Trophoblast cell (in vitro differentiated cells and primary cell): ENCODE data around the gene CDK2.

Experiments used
- DNase-seq, 2 donors: peaks; one replicate each; pipeline ENCODE4 v3.0.0-alpha.2; 2016
- H2AFZ ChIP-seq: 2 replicates; pipeline ENCODE4 v1.6.1; 2013; ENCODE audit warnings: low read length, moderate library complexity, mild to moderate bottlenecking; ENCODE audit not compliant: insufficient read depth, poor library complexity
- H2AK5ac ChIP-seq: 2 replicates; pipeline ENCODE4 v1.6.1; 2013; ENCODE audit warnings: mild to moderate bottlenecking, low read length
- H2BK120ac ChIP-seq: 2 replicates; pipeline ENCODE4 v1.6.1; 2013; ENCODE audit warnings: low read length, mild to moderate bottlenecking, moderate library complexity; ENCODE audit not compliant: insufficient read depth, poor library complexity
- H2BK12ac ChIP-seq: 2 replicates; pipeline ENCODE4 v1.6.1; 2013; ENCODE audit warnings: mild to moderate bottlenecking, low read length, moderate library complexity
- H2BK5ac ChIP-seq: 2 replicates; pipeline ENCODE4 v1.6.1; 2013; ENCODE audit warnings: low read length, low read depth, moderate library complexity, mild to moderate bottlenecking; ENCODE audit not compliant: poor library complexity
- H3K14ac ChIP-seq: 2 replicates; pipeline ENCODE4 v1.6.1; 2013; ENCODE audit warnings: mild to moderate bottlenecking, low read length
- H3K18ac ChIP-seq: 2 replicates; pipeline ENCODE4 v1.6.1; 2013; ENCODE audit warnings: mild to moderate bottlenecking, low read length
- H3K23ac ChIP-seq: 2 replicates; pipeline ENCODE4 v1.6.1; 2013; ENCODE audit warnings: low read length
- H3K27ac ChIP-seq: 2 replicates; pipeline ENCODE4 v1.5.1; 2013; ENCODE audit warnings: low read depth, mild to moderate bottlenecking, inconsistent platforms, low read length, moderate library complexity
- H3K27me3 ChIP-seq: 2 replicates; pipeline ENCODE4 v1.6.1; 2013; ENCODE audit warnings: inconsistent platforms, mild to moderate bottlenecking, low read length, moderate library complexity; ENCODE audit not compliant: insufficient read depth
- H3K36me3 ChIP-seq, 2 experiments: 1 replicate in 1 of 2; 2 replicates in 1 of 2; pipeline ENCODE4 v1.6.1; 2013; ENCODE audit warnings: low read length in 2 of 2, mild to moderate bottlenecking in 2 of 2, moderate library complexity in 1 of 2; ENCODE audit not compliant: insufficient read depth in 2 of 2, control insufficient read depth in 1 of 2
- H3K4ac ChIP-seq: 2 replicates; pipeline ENCODE4 v1.6.1; 2013; ENCODE audit warnings: low read depth, mild to moderate bottlenecking, low read length, moderate library complexity
- H3K4me1 ChIP-seq, 2 experiments: 1 replicate in 1 of 2; 2 replicates in 1 of 2; pipeline ENCODE4 v1.6.1; 2013; ENCODE audit warnings: low read length in 2 of 2, mild to moderate bottlenecking in 2 of 2, moderate library complexity in 1 of 2; ENCODE audit not compliant: insufficient read depth in 2 of 2, control insufficient read depth in 1 of 2
- H3K4me2 ChIP-seq: 2 replicates; pipeline ENCODE4 v1.6.1; 2013; ENCODE audit warnings: inconsistent platforms, mild to moderate bottlenecking, low read length, moderate library complexity
- H3K4me3 ChIP-seq: 2 replicates; pipeline ENCODE4 v1.5.1; 2013; ENCODE audit warnings: mild to moderate bottlenecking, low read depth, low read length, inconsistent platforms
- H3K79me1 ChIP-seq: one replicate; pipeline ENCODE4 v1.6.1; 2013; ENCODE audit warnings: low read length
- H3K79me2 ChIP-seq: 2 replicates; pipeline ENCODE4 v1.6.1; 2013; ENCODE audit warnings: low read length, mild to moderate bottlenecking; ENCODE audit not compliant: control insufficient read depth, insufficient read depth, poor library complexity
- H3K9ac ChIP-seq: 2 replicates; pipeline ENCODE4 v1.6.1; 2013; ENCODE audit warnings: mild to moderate bottlenecking, low read length
- H3K9me3 ChIP-seq: 2 replicates; pipeline ENCODE4 v1.6.1; 2013; ENCODE audit warnings: low read depth, mild to moderate bottlenecking, control low read depth, inconsistent platforms, low read length; ENCODE audit not compliant: insufficient read depth
- H4K12ac ChIP-seq: 2 replicates; pipeline ENCODE4 v1.6.1; 2013; ENCODE audit warnings: low read depth, mild to moderate bottlenecking, low read length, moderate library complexity
- H4K8ac ChIP-seq: 2 replicates; pipeline ENCODE4 v1.6.1; 2013; ENCODE audit warnings: low read depth, mild to moderate bottlenecking, low read length, moderate library complexity
- H4K91ac ChIP-seq: one replicate; pipeline ENCODE4 v1.6.1; 2013; ENCODE audit warnings: low read depth, mild to moderate bottlenecking, low read length, moderate library complexity
- WGBS: extraction: QIAGEN DNeasy Blood & Tissue Kit; methylation state at CpG from one replicate; pipeline ENCODE4 v1.1.7; 2013; ENCODE audit warnings: missing lambda C conversion rate; ENCODE audit not compliant: insufficient read length, insufficient coverage; ENCODE audit errors: extremely low coverage; 5-methylcytosine and 5-hydroxymethylcytosine counted together

Gene CDK2

GRCh38 chr12:55982319-55982936 is 15.8 kb downstream of the CDK2 start:
- H3K9me3 ChIP-seq, result no peaks in the 10 kb centered on the region
- no peak overlapping the region for H2BK120ac ChIP-seq
- H3K27ac ChIP-seq, result no peak overlapping the region
- H3K18ac ChIP-seq, result no peak overlapping the region
- H2AFZ ChIP-seq, result no peak overlapping the region
- H3K4me1 ChIP-seq, result no peaks in the 10 kb centered on the region
- H3K4ac ChIP-seq, result peak overlapping the region; percentile 96
- peaks cover 29 to 46% of the 10 kb centered on the region in 2 experiments for H3K36me3 ChIP-seq
- no peak overlapping the region for H2BK12ac ChIP-seq
- H3K23ac ChIP-seq, result no peak overlapping the region
- no peak for DNase-seq
- H3K79me1 ChIP-seq, result no peaks in the 10 kb centered on the region
- no peak overlapping the region for H3K4me2 ChIP-seq
- no peak overlapping the region for H2AK5ac ChIP-seq
- no peaks in the 10 kb centered on the region for H3K27me3 ChIP-seq
- no peaks in the 10 kb centered on the region for H3K79me2 ChIP-seq
- no peak overlapping the region for H2BK5ac ChIP-seq
- no peak overlapping the region for H4K12ac ChIP-seq
- no peak overlapping the region for H4K91ac ChIP-seq
- H3K9ac ChIP-seq, result no peak overlapping the region
- no peak overlapping the region for H4K8ac ChIP-seq
- no peak overlapping the region for H3K4me3 ChIP-seq
- WGBS, result no CpG with 5 or more reads among the region's 3 CpGs
- peak overlapping the region; percentile 64 for H3K14ac ChIP-seq

DNA sequence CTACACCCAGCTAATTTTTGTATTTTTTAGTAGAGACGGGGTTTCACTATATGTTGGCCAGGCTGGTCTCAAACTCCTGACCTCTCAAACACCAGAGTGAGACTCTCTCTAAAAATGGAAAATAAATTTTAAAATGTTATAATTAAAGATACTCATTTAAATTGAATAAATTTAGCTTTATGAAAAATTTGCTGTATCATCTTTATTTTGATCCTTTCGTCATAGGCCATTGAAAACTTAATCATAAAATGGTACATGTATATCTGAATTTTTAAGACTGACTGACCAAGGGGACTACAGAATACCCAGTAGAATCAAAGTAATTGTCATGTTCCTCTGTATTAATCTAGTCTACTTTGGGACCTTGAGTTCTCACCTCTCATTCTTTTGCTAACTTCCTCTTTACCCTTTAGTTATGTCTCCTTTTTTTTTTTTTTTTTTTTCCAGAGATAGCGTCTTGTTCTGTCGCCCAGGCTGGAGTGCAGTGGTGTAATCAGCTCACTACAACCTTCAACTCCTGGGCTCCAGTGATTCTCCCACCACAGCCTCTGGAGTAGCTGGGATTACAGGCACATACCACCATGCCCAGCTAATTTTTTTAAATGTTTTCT is 16.7 kb downstream of the CDK2 start:
- Histone ChIP-seq H3K79me1 (no peaks in the 10 kb centered on the region), H2AFZ (no peak overlapping the region), H4K91ac (no peak overlapping the region), H3K9ac (no peak overlapping the region), H3K23ac (no peak overlapping the region), H2BK5ac (no peak overlapping the region), H3K4me2 (no peak overlapping the region), H3K79me2 (no peaks in the 10 kb centered on the region), H4K12ac (no peak overlapping the region), H4K8ac (no peak overlapping the region), H2BK120ac (no peak overlapping the region), H2BK12ac (no peak overlapping the region), H3K18ac (no peak overlapping the region), H3K27me3 (no peaks in the 10 kb centered on the region), H2AK5ac (no peak overlapping the region), H3K9me3 (no peaks in the 10 kb centered on the region), H3K14ac (no peak overlapping the region), H3K36me3 (peaks cover 36 to 46% of the 10 kb centered on the region in 2 experiments), H3K27ac (no peak overlapping the region), H3K4me3 (no peak overlapping the region), H3K4ac (no peak overlapping the region), H3K4me1 (no peaks in the 10 kb centered on the region)
- no CpG with 5 or more reads among the region's 4 CpGs for WGBS
- no peak for DNase-seq

DNA sequence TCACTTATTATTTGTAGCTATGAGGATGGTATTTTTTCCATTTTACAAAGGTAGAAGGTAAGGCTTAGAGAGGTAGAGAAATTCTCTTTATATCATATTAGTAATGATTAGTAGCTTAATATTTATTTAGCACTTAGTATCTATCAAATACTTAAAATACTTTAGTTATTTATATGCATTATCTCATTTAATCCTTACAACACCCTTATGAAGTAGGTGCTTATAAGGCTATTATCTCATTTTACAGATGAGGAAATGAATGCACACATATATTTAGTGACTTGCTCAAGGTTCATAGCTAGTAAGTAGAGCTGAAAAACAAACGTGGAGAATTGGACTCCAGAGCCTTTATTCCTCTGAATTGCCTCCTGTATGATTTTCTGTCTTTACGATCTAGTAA is 18.2 kb downstream of the CDK2 start:
- no peak overlapping the region for H2BK5ac ChIP-seq
- H3K27me3 ChIP-seq, result no peaks in the 10 kb centered on the region
- H3K79me2 ChIP-seq, result no peaks in the 10 kb centered on the region
- no peak overlapping the region for H2BK12ac ChIP-seq
- DNase-seq, result no peak
- no peak overlapping the region for H4K12ac ChIP-seq
- no peak overlapping the region for H2AK5ac ChIP-seq
- H3K36me3 ChIP-seq, result peaks cover 49 to 57% of the 10 kb centered on the region in 2 experiments
- H3K4me1 ChIP-seq, result no peaks in the 10 kb centered on the region
- H3K23ac ChIP-seq, result no peak overlapping the region
- H3K14ac ChIP-seq, result no peak overlapping the region
- H3K4me2 ChIP-seq, result no peak overlapping the region
- H3K27ac ChIP-seq, result no peak overlapping the region
- H4K8ac ChIP-seq, result no peak overlapping the region
- H3K4ac ChIP-seq, result no peak overlapping the region
- WGBS, result no CpG with 5 or more reads among the region's 2 CpGs
- H4K91ac ChIP-seq, result no peak overlapping the region
- H3K18ac ChIP-seq, result no peak overlapping the region
- no peaks in the 10 kb centered on the region for H3K79me1 ChIP-seq
- no peak overlapping the region for H2AFZ ChIP-seq
- no peak overlapping the region for H3K9ac ChIP-seq
- H3K4me3 ChIP-seq, result no peak overlapping the region
- no peaks in the 10 kb centered on the region for H3K9me3 ChIP-seq
- no peak overlapping the region for H2BK120ac ChIP-seq

DNA sequence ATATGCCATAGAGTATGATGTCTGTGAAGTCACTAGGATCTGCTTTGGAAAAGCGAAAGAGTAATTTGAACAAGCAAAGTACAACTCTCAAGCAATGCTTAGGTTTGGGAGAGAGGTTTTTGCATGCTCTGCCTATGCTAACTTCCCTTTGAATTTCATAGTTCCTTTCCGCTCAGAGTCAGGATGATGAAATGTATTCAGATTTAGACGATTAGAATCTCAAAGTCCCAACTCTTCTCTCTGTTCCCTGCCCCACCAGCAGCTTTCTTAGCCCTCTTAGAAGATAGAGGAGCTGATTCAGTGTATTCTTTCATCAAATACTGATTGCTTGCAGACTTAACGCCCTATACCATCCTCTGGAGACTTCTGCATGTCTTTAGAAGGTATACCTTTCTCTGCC is 18.7 kb downstream of the CDK2 start:
- no peak overlapping the region for H3K23ac ChIP-seq
- H3K79me2 ChIP-seq, result no peaks in the 10 kb centered on the region
- no peak overlapping the region for H2AK5ac ChIP-seq
- DNase-seq, result peak in 1 of 2 donors; percentile 82
- H3K27ac ChIP-seq, result no peak overlapping the region
- no peak overlapping the region for H3K14ac ChIP-seq
- no peak overlapping the region for H3K4me2 ChIP-seq
- no peak overlapping the region for H2BK12ac ChIP-seq
- H3K4me3 ChIP-seq, result no peak overlapping the region
- no CpG with 5 or more reads among the region's 4 CpGs for WGBS
- no peaks in the 10 kb centered on the region for H3K27me3 ChIP-seq
- no peak overlapping the region for H2BK5ac ChIP-seq
- no peaks in the 10 kb centered on the region for H3K79me1 ChIP-seq
- H2BK120ac ChIP-seq, result no peak overlapping the region
- no peak overlapping the region for H4K12ac ChIP-seq
- H3K36me3 ChIP-seq, result peaks cover 51 to 58% of the 10 kb centered on the region in 2 experiments
- no peak overlapping the region for H4K8ac ChIP-seq
- H3K9ac ChIP-seq, result no peak overlapping the region
- H3K4ac ChIP-seq, result no peak overlapping the region
- H3K18ac ChIP-seq, result no peak overlapping the region
- no peaks in the 10 kb centered on the region for H3K4me1 ChIP-seq
- H2AFZ ChIP-seq, result no peak overlapping the region
- H3K9me3 ChIP-seq, result no peaks in the 10 kb centered on the region
- H4K91ac ChIP-seq, result no peak overlapping the region
